Mucosa of stomach (tissue), 1 donor: ENCODE results near the gene FLYWCH2.

Experiments used
- H3K27me3 ChIP-seq: one replicate; pipeline ENCODE4 v1.7.0; 2013; ENCODE audit warnings: mild to moderate bottlenecking, low read length; ENCODE audit not compliant: control insufficient read depth, insufficient read depth
- H3K36me3 ChIP-seq: one replicate; pipeline ENCODE4 v1.7.0; 2013; ENCODE audit warnings: low read length; ENCODE audit not compliant: control insufficient read depth, insufficient read depth
- H3K4me1 ChIP-seq: one replicate; pipeline ENCODE4 v1.7.0; 2013; ENCODE audit warnings: mild to moderate bottlenecking, low read length; ENCODE audit not compliant: control insufficient read depth, insufficient read depth
- H3K4me3 ChIP-seq: one replicate; pipeline ENCODE4 v1.7.0; 2013; ENCODE audit warnings: low read length
- H3K9ac ChIP-seq: one replicate; pipeline ENCODE4 v1.7.0; 2013; ENCODE audit warnings: mild to moderate bottlenecking, low read length, moderate library complexity
- H3K9me3 ChIP-seq: one replicate; pipeline ENCODE4 v1.7.0; 2013; ENCODE audit warnings: mild to moderate bottlenecking, low read length, moderate library complexity; ENCODE audit not compliant: control insufficient read depth
- donor health status: Pancreatic carcinoma.

FLYWCH2 gene

GRCh38 chr16:2874032-2874911, 8.7 kb upstream of the FLYWCH2 start:
- Histone ChIP-seq H3K4me1 (peaks cover 6% of the 10 kb centered on the region), H3K9ac (peak overlapping the region; percentile 48), H3K36me3 (no peaks in the 10 kb centered on the region), H3K27me3 (no peaks in the 10 kb centered on the region), H3K9me3 (no peaks in the 10 kb centered on the region), H3K4me3 (no peak overlapping the region)

- Histone ChIP-seq H3K36me3 (no peaks in the 10 kb centered on the region), H3K9me3 (no peaks in the 10 kb centered on the region), H3K27me3 (no peaks in the 10 kb centered on the region), H3K4me1 (peaks cover 6% of the 10 kb centered on the region), H3K4me3 (no peak overlapping the region), H3K9ac (peak overlapping the region; percentile 48)
Measured at GRCh38 chr16:2874912-2875362, 8.1 kb upstream of the FLYWCH2 start.

GRCh38 chr16:2879854-2880508, 3.0 kb upstream of the FLYWCH2 start:
- peaks cover 7% of the 10 kb centered on the region for H3K4me1 ChIP-seq
- no peaks in the 10 kb centered on the region for H3K27me3 ChIP-seq
- no peak overlapping the region for H3K9ac ChIP-seq
- H3K4me3 ChIP-seq, result no peak overlapping the region
- no peaks in the 10 kb centered on the region for H3K36me3 ChIP-seq
- no peaks in the 10 kb centered on the region for H3K9me3 ChIP-seq

DNA sequence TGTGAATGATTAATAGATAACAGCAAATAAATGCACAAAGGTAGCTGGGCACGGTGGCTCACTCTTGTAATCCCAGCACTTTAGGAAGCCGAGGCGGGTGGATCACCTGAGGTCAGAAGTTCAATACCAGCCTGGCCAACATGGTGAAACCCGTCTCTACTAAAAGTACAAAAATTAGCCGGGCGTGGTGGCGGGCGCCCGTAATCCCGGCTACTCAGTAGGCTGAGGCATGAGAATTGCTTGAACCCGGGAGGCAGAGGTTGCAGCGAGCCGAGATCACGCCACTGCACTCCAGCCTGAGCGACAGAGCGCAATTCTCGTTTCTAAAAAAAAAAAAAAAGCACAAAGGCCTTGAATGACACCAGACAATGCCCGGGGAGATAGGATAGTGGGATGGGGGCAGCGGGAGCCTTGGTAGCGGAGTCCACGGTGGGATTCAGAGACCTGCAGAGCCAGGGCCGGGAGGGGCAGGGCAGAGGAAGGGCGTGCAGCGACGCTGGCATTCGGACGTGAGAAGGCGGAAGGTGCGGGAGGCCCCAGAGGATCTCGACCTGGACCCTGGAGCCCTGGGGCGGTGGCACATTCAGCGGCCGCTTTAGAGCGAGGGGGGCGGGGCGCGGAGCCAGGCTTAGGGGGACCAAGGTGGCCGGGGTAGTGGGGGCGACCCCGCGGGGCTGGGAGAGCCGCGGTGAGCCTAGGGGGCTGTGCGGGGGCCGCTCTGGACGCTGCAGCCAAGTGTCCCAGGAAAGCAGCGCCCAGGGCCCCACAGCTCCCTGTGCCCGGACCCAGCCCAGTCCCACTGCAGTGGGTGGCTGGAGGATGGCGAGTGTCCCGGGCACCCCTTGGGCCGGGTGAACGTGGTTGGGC, 999 bp upstream of the FLYWCH2 start:
- Histone ChIP-seq H3K36me3 (no peaks in the 10 kb centered on the region), H3K9me3 (no peaks in the 10 kb centered on the region), H3K27me3 (no peaks in the 10 kb centered on the region), H3K4me3 (peak overlapping the region; percentile 45), H3K4me1 (peaks cover 7% of the 10 kb centered on the region), H3K9ac (peak overlapping the region; percentile 82)

- Histone ChIP-seq H3K27me3 (no peaks in the 10 kb centered on the region), H3K4me3 (peak overlapping the region; percentile 50), H3K9me3 (no peaks in the 10 kb centered on the region), H3K36me3 (no peaks in the 10 kb centered on the region), H3K9ac (peak overlapping the region; percentile 82), H3K4me1 (peaks cover 7% of the 10 kb centered on the region)
Measured at GRCh38 chr16:2883458-2883908, 468 bp downstream of the FLYWCH2 start.

DNA sequence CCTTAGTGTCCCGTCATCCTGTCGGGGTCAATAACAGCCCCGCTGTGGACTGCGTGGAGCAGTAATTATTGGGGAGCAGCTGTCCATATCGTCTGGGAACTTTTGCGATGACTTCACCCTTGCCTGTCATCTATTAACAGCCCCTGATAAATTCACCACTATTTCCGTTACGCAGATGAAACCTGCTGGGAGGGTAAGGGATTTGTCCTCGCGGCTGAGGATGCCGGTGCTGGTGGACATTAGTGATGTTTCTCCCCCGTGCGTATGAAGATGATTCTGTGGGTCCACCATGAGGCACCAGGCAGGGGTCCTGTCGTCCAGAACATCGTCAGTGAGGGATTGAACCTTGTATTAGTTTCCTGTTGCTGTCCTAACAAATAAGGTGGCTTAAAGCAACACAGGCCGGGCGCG, 1.0 kb downstream of the FLYWCH2 start:
- H3K9ac ChIP-seq, result peak overlapping the region; percentile 82
- peaks cover 7% of the 10 kb centered on the region for H3K4me1 ChIP-seq
- H3K4me3 ChIP-seq, result no peak overlapping the region

GRCh38 chr16:2894231-2894630, 11.2 kb downstream of the FLYWCH2 start:
- H3K4me3 ChIP-seq, result no peak overlapping the region
- H3K36me3 ChIP-seq, result no peaks in the 10 kb centered on the region

More for the DNA sequence above, 1.0 kb downstream of the FLYWCH2 start:
- Histone ChIP-seq H3K27me3 (no peaks in the 10 kb centered on the region), H3K36me3 (no peaks in the 10 kb centered on the region), H3K9me3 (no peaks in the 10 kb centered on the region)

DNA sequence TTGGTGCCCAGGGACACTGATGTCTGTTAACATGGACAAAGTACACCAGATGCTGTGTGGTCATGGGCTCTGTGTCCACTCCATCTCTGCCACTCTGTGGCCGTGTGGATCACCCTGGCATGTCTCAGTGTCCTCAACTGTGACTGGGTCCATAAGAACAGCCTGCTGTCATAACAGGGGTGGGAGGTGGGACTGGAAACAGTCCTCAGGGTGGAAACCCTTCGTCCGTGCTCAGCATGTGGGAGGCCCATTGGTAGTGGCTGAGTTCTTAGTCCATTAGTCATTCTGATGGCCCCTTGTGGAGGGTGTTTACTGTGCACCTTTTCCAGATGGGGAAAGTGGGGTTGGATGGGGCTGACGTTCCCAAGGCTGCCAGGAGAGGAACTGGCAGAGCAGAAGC, 12.8 kb downstream of the FLYWCH2 start:
- Histone ChIP-seq H3K4me1 (peaks cover 3% of the 10 kb centered on the region), H3K9me3 (no peaks in the 10 kb centered on the region), H3K36me3 (no peaks in the 10 kb centered on the region), H3K27me3 (no peaks in the 10 kb centered on the region), H3K4me3 (no peak overlapping the region), H3K9ac (no peak overlapping the region)

More at GRCh38 chr16:2894231-2894630, 11.2 kb downstream of the FLYWCH2 start:
- no peaks in the 10 kb centered on the region for H3K9me3 ChIP-seq
- H3K27me3 ChIP-seq, result no peaks in the 10 kb centered on the region
- H3K4me1 ChIP-seq, result peaks cover 6% of the 10 kb centered on the region
- H3K9ac ChIP-seq, result no peak overlapping the region

DNA sequence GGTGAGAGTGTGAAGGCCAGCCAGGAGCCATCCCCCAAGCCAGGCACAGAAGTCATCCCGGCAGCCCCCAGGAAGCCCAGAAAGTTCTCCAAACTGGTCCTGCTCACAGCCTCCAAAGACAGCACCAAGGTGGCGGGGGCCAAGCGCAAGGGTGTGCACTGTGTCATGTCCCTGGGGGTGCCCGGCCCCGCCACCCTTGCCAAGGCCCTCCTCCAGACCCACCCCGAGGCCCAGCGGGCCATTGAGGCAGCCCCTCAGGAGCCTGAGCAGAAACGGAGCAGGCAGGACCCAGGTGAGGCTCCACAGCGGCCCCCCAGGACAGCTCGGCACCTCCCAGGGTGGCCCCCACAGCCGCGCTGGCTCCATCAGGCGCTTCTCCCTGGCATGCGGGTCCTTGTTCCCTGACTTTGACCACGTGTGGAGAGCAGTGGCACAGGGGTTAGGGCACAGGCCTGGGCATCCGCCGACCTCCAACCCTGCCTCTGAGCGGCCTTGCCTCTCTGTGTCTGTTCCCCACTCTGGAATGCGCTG, 13.5 kb downstream of the FLYWCH2 start:
- Histone ChIP-seq H3K36me3 (no peaks in the 10 kb centered on the region), H3K27me3 (no peaks in the 10 kb centered on the region), H3K4me1 (no peaks in the 10 kb centered on the region), H3K9ac (no peak overlapping the region), H3K4me3 (no peak overlapping the region), H3K9me3 (no peaks in the 10 kb centered on the region)

DNA sequence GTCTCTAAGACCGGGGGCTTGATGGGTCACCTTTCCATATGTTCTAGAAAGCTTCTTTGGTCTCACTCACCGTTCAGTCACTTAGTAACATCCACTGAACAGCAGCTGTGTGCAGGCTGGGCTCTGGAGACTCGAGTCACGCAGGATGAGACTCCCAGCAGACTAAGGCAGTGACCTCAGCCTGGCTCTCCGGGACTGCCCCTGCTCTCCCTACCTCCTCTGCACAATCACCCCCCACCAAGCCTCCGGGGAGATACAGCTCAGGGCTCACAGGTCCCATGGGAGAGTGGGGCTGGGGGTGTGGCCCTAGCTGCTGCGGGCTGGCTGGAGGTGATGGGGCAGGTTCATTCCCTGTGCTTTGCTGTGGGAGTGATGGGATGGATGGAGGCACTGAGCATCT, 14.1 kb downstream of the FLYWCH2 start:
- no peak overlapping the region for H3K9ac ChIP-seq
- no peaks in the 10 kb centered on the region for H3K4me1 ChIP-seq
- no peaks in the 10 kb centered on the region for H3K9me3 ChIP-seq
- H3K27me3 ChIP-seq, result no peaks in the 10 kb centered on the region
- H3K4me3 ChIP-seq, result no peak overlapping the region
- no peaks in the 10 kb centered on the region for H3K36me3 ChIP-seq

DNA sequence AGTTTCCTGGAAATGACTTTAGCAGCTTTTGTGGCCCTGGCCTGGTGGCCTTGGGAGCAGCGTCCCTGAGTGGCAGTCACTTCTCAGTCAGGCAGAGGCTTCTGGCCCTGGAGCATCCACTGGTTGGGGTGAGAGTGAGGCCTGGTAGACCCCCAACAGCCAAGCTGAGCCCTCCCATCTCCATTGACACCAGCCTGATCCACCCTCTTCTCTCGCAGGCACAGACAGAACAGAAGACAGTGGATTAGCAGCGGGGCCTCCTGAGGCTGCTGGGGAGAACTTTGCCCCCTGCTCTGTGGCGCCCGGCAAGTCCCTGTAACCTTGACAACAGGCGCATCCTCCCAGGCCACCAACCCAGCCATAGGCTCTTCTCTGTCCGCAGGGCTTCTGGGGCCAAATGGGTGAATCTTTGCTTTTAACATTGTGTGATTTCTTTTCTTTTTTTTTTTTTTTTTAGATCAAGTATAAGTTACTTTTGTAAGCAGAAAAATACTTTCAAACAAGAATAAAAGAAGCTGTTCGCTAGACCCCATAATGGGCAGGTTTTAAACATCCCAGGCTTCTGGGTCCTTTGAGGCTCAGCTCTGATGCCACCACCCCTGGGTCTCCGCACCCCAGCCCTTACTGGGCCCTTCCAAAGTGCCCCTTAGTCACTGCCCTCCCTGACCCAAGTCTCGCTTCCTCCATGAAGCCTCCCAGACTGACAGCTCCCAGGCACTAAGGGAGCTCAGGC, 16.0 kb downstream of the FLYWCH2 start:
- Histone ChIP-seq H3K36me3 (no peaks in the 10 kb centered on the region), H3K9ac (no peak overlapping the region), H3K9me3 (no peaks in the 10 kb centered on the region), H3K27me3 (no peaks in the 10 kb centered on the region), H3K4me3 (no peak overlapping the region), H3K4me1 (peaks cover 5% of the 10 kb centered on the region)
